Parathyroid adenoma (tissue), 2 donors: ENCODE results near the gene CACNA1C.

ENCODE experiments used
- H2AFZ ChIP-seq: fragments of 300-600 bp; sonication (generic); one replicate; pipeline ENCODE4 v1.7.0; 2017; ENCODE audit warnings: antibody characterized with exemption, mild to moderate bottlenecking
- H3K27ac ChIP-seq: fragments of 300-600 bp; sonication (generic); one replicate; pipeline ENCODE4 v1.7.0; 2017
- H3K27me3 ChIP-seq: fragments of 300-600 bp; sonication (generic); one replicate; pipeline ENCODE4 v1.7.0; 2017; ENCODE audit warnings: low read length; ENCODE audit not compliant: control insufficient read depth, insufficient read depth
- H3K36me3 ChIP-seq: fragments of 300-600 bp; sonication (generic); one replicate; pipeline ENCODE4 v1.7.0; 2017; ENCODE audit warnings: low read length; ENCODE audit not compliant: control insufficient read depth, insufficient read depth
- H3K4me1 ChIP-seq: fragments of 300-600 bp; sonication (generic); one replicate; pipeline ENCODE4 v1.7.0; 2017; ENCODE audit warnings: control low read depth
- H3K4me2 ChIP-seq: fragments of 300-600 bp; sonication (generic); one replicate; pipeline ENCODE4 v1.7.0; 2017; ENCODE audit warnings: low read length
- H3K4me3 ChIP-seq: fragments of 300-600 bp; sonication (generic); one replicate; pipeline ENCODE4 v1.7.0; 2017; ENCODE audit warnings: low read depth, low read length
- H3K79me2 ChIP-seq: fragments of 300-600 bp; sonication (generic); one replicate; pipeline ENCODE4 v1.7.0; 2017; ENCODE audit warnings: control low read depth
- H3K9ac ChIP-seq: fragments of 300-600 bp; sonication (generic); one replicate; pipeline ENCODE4 v1.7.0; 2017; ENCODE audit warnings: mild to moderate bottlenecking
- H3K9me3 ChIP-seq: fragments of 300-600 bp; sonication (generic); one replicate; pipeline ENCODE4 v1.7.0; 2017; ENCODE audit warnings: low read length; ENCODE audit not compliant: control insufficient read depth
- CTCF ChIP-seq: fragments of 300-600 bp; sonication (generic); IDR thresholded peaks from one replicate; pipeline ENCODE4 v1.7.0; 2017; ENCODE audit warnings: antibody characterized with exemption, mild to moderate bottlenecking
- donor health status: primary hyperparathyroidism.

Gene CACNA1C

GRCh38 chr12:2306735-2307134 is 253.9 kb downstream of the CACNA1C start:
- Histone ChIP-seq H3K4me1 (no peaks in the 10 kb centered on the region), H3K79me2 (no peaks in the 10 kb centered on the region), H3K36me3 (no peaks in the 10 kb centered on the region), H3K9me3 (no peaks in the 10 kb centered on the region), H3K4me2 (no peak overlapping the region), H3K27ac (no peak overlapping the region), H3K4me3 (no peak overlapping the region), H2AFZ (no peak overlapping the region), H3K27me3 (no peaks in the 10 kb centered on the region), H3K9ac (no peak overlapping the region)
- no peak for TF ChIP-seq CTCF

GRCh38 chr12:2307550-2307949 is 254.8 kb downstream of the CACNA1C start:
- Histone ChIP-seq H3K9me3 (no peaks in the 10 kb centered on the region), H2AFZ (no peak overlapping the region), H3K9ac (no peak overlapping the region), H3K4me1 (no peaks in the 10 kb centered on the region), H3K4me3 (no peak overlapping the region), H3K27ac (no peak overlapping the region), H3K36me3 (no peaks in the 10 kb centered on the region), H3K27me3 (no peaks in the 10 kb centered on the region), H3K79me2 (no peaks in the 10 kb centered on the region), H3K4me2 (no peak overlapping the region)
- TF ChIP-seq CTCF = no peak

- no peak for TF ChIP-seq CTCF
- H3K4me3 ChIP-seq = no peak overlapping the region
- no peak overlapping the region for H3K27ac ChIP-seq
- H3K9ac ChIP-seq = no peak overlapping the region
- no peaks in the 10 kb centered on the region for H3K9me3 ChIP-seq
- no peaks in the 10 kb centered on the region for H3K4me1 ChIP-seq
- H3K79me2 ChIP-seq = no peaks in the 10 kb centered on the region
- H3K36me3 ChIP-seq = no peaks in the 10 kb centered on the region
- H2AFZ ChIP-seq = no peak overlapping the region
- H3K27me3 ChIP-seq = no peaks in the 10 kb centered on the region
- H3K4me2 ChIP-seq = no peak overlapping the region
Observed at GRCh38 chr12:2309647-2310046, 256.9 kb downstream of the CACNA1C start.

- Histone ChIP-seq H3K9me3 (no peaks in the 10 kb centered on the region), H3K36me3 (no peaks in the 10 kb centered on the region), H3K4me2 (no peak overlapping the region), H3K4me3 (no peak overlapping the region), H2AFZ (no peak overlapping the region), H3K27me3 (no peaks in the 10 kb centered on the region), H3K27ac (no peak overlapping the region), H3K4me1 (no peaks in the 10 kb centered on the region), H3K79me2 (no peaks in the 10 kb centered on the region), H3K9ac (no peak overlapping the region)
- TF ChIP-seq CTCF = no peak
Observed at GRCh38 chr12:2311020-2311778, 258.4 kb downstream of the CACNA1C start.

GRCh38 chr12:2312175-2312574 is 259.4 kb downstream of the CACNA1C start:
- Histone ChIP-seq H3K9ac (no peak overlapping the region), H3K36me3 (no peaks in the 10 kb centered on the region), H3K79me2 (no peaks in the 10 kb centered on the region), H3K4me3 (no peak overlapping the region), H3K27me3 (no peaks in the 10 kb centered on the region), H3K4me2 (no peak overlapping the region), H3K9me3 (no peaks in the 10 kb centered on the region), H3K4me1 (no peaks in the 10 kb centered on the region), H3K27ac (no peak overlapping the region), H2AFZ (no peak overlapping the region)
- no peak for TF ChIP-seq CTCF
